Left lung (tissue), 14 donors: ENCODE data around the gene MAST1. TPM values are rescaled to one million over a fixed set of nuclear protein-coding genes. Genes with fewer than 3 reads are reported as not detected.

Experiments
- ATAC-seq: fragments of 200-7000 bp; cut with Tn5 transposase; one replicate; pipeline ENCODE4 v1.9.1; 2020; ENCODE audit warnings: moderate library complexity
- DNase-seq, 4 donors: peaks; one replicate each; pipeline ENCODE4 v3.0.0-alpha.2; 2013 to 2020
- H3K27ac ChIP-seq, 2 donors: fragments of 200-600 bp; sonication (generic) in 1 of 2; one replicate each; pipeline versions ENCODE4 v1.5.0 to v1.8.0; 2020 to 2021
- H3K27me3 ChIP-seq, 2 donors: fragments of 200-600 bp; sonication (generic) in 1 of 2; one replicate each; pipeline versions ENCODE4 v1.5.0 to v1.8.0; 2020 to 2021
- H3K36me3 ChIP-seq, 2 donors: fragments of 200-600 bp; sonication (generic) in 1 of 2; one replicate each; pipeline versions ENCODE4 v1.5.0 to v1.8.0; 2020 to 2021
- H3K4me1 ChIP-seq, 2 donors: fragments of 200-600 bp; one replicate each; pipeline ENCODE4 v1.8.0; 2021
- H3K4me3 ChIP-seq, 2 donors: fragments of 200-600 bp; sonication (generic) in 1 of 2; one replicate each; pipeline versions ENCODE4 v1.5.0 to v1.8.0; 2020 to 2021; ENCODE audit warnings: mild to moderate bottlenecking in 1 of 2
- H3K9me3 ChIP-seq, 2 donors: fragments of 200-600 bp; sonication (generic) in 1 of 2; one replicate each; pipeline versions ENCODE4 v1.5.0 to v1.8.0; 2020 to 2021
- CTCF ChIP-seq, 2 donors: fragments of 200-600 bp; sonication (generic) in 1 of 2; IDR thresholded peaks; one replicate each; pipeline versions ENCODE4 v1.5.0 to v1.8.0; 2021; ENCODE audit warnings: antibody characterized with exemption in 2 of 2
- intact Hi-C, 2 donors: fragments of 100-400 bp; cut with DNase I; formaldehyde crosslinking; loops; one replicate each; pipeline versions ENCODE4 v1.11.2 to v1.14.2; 2022
- long read RNA-seq, 12 donors: library from polyadenylated mRNA in 2 of 12; unstranded in 2 of 12; transcript quantifications; one replicate each; pipeline ENCODE4 v2.0.0 and lab custom pipeline, GENCODE V29; 2019 to 2026
- polyA plus RNA-seq, 6 donors: library from polyadenylated mRNA; unstranded; fragments of 120-200 nt; gene quantifications; one replicate each; pipeline ENCODE4 v1.2.1, GENCODE V29; 2013; ENCODE audit not compliant: insufficient read length in 6 of 6
- total RNA-seq, 2 donors: library from RNA; stranded (reverse); fragmentation: NEBNext Ultra II Directional; extraction: Animal tissue kit (Norgen Biotek cat#: 25700); gene quantifications; one replicate each; pipeline ENCODE4 v1.2.1, GENCODE V29; 2021
- donor health status: DM: no; HTN: yes; CAD: no.
- donor health status: DM: no; HTN: no; CAD: no.

MAST1 gene
- total RNA-seq, result under 1 TPM; 0.15 to 0.29 TPM
- polyA plus RNA-seq, result 1 to 10 TPM; 1.2 to 2.4 (median 1.6) TPM
- long read RNA-seq, donor 1, result 0 reads
- long read RNA-seq, donor 2, result 0 reads
- long read RNA-seq, donor 3, result 0 reads
- long read RNA-seq, donor 4, partial matches to known transcripts, result 1 of 1 reads
- long read RNA-seq, donor 4, other reads (novel, unspliced or antisense), result 0 of 1 reads
- long read RNA-seq, donor 5, partial matches to known transcripts, result 0 of 194 reads
- long read RNA-seq, donor 5, other reads (novel, unspliced or antisense), result 194 of 194 reads
- long read RNA-seq, donor 6, result 0 reads
- long read RNA-seq, donor 7, result 0 reads
- long read RNA-seq, donor 8, result 0 reads
- long read RNA-seq, donor 9, result 0 reads
- long read RNA-seq, donor 10, result 0 reads
- long read RNA-seq, donor 11, result 0 reads
- long read RNA-seq, donor 12, partial matches to known transcripts, result 0 of 7 reads
- long read RNA-seq, donor 12, other reads (novel, unspliced or antisense), result 7 of 7 reads

GRCh38 chr19:12838182-12838885 lies at the start of gene MAST1:
MAST1 (plus strand) TSS chr19:12838515; CDS start chr19:12838573, 58 bp downstream.
- Histone ChIP-seq H3K27ac (no peak within 1 kb of the TSS), H3K36me3 (no peaks in the 10 kb centered on the region), H3K4me1 (peaks cover 4 to 26% of the 10 kb centered on the region in 2 donors), H3K27me3 (peaks cover 80 to 100% of the 10 kb centered on the region in 2 donors), H3K4me3 (no peak within 1 kb of the TSS), H3K9me3 (no peaks in the 10 kb centered on the region)
- intact Hi-C loops, result no loop called here
- peak; percentile 35 to 51 for TF ChIP-seq CTCF (IDR thresholded peaks at IDR 0.05)
- ATAC-seq (peak; percentile 76), DNase-seq (peak in 1 of 4 donors; percentile 81)

DNA sequence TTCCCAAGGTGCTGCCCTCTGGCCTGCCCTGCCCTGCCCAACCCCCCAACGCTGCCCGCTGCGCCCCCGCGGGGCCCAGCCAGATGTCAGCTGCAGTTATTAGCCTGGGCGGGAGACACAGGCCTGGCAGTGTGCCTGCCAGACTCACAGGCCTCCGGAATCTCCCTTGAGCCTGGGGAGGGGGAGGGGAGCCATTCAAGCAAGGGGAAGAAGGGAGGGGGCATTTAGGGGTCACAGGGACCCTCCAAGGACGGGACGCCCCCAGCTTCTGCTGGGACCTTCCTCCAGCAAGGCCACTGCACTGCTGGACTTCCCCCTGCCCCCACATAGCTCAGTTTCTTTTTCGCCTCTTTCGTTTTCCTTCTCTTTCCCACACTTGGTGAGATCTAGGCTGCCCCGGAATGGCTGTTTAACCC lies 49.6 kb upstream of the MAST1 start:
- DNase-seq (peak; percentile 74 to 92 (median 88)), ATAC-seq (no peak)
- intact Hi-C loops, result no loop called here
- no peaks in the 10 kb centered on the region for H3K9me3 ChIP-seq
- H3K27me3 ChIP-seq, result no peaks in the 10 kb centered on the region
- peak overlapping the region; percentile 99 to 100 for H3K27ac ChIP-seq
- peaks cover 61 to 66% of the 10 kb centered on the region in 2 donors for H3K4me1 ChIP-seq
- TF ChIP-seq CTCF (IDR thresholded peaks at IDR 0.05), result no peak
- H3K36me3 ChIP-seq, result peaks cover 0 to 10% of the 10 kb centered on the region in 2 donors
- H3K4me3 ChIP-seq, result peak overlapping the region in 1 of 2 donors; percentile 98

DNA sequence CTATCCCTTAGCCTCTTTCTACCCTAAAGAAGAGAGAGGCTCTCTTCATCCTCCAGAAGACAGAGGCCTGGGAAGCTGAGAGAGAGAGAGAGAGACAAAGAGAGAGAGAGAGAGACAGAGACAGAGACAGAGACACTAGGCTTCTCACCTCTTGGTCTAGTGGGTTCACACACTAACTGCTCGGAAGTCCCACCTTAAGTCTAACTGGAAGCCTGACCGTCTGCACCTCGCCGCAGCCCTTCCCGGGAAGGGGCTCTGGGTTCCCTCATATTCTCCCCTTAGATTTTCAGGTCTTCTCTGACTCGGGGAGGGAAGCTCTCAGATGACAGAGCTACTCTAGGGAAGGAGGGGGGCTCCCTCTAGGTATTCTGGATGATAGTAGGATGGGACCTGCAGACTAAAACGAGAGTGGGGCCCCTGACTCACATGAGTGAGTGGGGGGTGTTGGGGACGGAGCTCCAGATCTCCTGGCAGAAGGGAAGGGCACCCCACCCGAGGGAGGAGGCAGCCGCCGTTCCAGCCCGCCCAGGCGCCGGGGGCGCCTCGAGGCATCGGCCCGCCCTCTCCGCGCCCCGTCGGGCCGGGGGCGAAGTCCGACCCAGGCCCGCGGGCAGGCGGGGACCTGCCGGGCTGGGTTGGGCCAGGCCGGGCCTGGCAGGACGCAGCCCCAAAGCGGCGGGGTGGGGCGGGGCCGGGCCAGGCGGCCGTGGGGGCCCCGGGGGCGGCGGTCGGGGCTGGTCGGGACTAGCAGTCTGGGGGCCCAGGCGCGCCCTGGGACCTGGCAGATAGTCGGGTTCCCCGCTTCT lies 49.0 kb upstream of the MAST1 start:
- no peak for ATAC-seq
- H3K36me3 ChIP-seq, result peaks cover 0 to 10% of the 10 kb centered on the region in 2 donors
- peak overlapping the region; percentile 99 to 100 for H3K27ac ChIP-seq
- H3K4me3 ChIP-seq, result peak overlapping the region; percentile 92 to 98
- intact Hi-C loops, result no loop called here
- H3K27me3 ChIP-seq, result no peaks in the 10 kb centered on the region
- TF ChIP-seq CTCF (IDR thresholded peaks at IDR 0.05), result no peak
- H3K4me1 ChIP-seq, result peaks cover 58 to 64% of the 10 kb centered on the region in 2 donors
- H3K9me3 ChIP-seq, result no peaks in the 10 kb centered on the region
- DNase-seq, result peak in 1 of 4 donors; percentile 55

GRCh38 chr19:12789904-12790619 lies 48.3 kb upstream of the MAST1 start:
- H3K4me1 ChIP-seq, result peaks cover 54 to 64% of the 10 kb centered on the region in 2 donors
- DNase-seq (peak; percentile 94 to 100 (median 98)), ATAC-seq (peak; percentile 46)
- H3K4me3 ChIP-seq, result peak overlapping the region; percentile 92 to 98
- peak overlapping the region; percentile 99 to 100 for H3K27ac ChIP-seq
- no peaks in the 10 kb centered on the region for H3K27me3 ChIP-seq
- intact Hi-C loops, result no loop called here
- H3K9me3 ChIP-seq, result no peaks in the 10 kb centered on the region
- H3K36me3 ChIP-seq, result peaks cover 0 to 10% of the 10 kb centered on the region in 2 donors
- TF ChIP-seq CTCF (IDR thresholded peaks at IDR 0.05), result no peak
